ENCODE results near the gene HOXD4. TPM values are rescaled to one million over a fixed set of nuclear protein-coding genes. Genes with fewer than 3 reads are reported as not detected.
A peak's percentile ranks its signal among the peaks of the same experiment; 100 is the strongest.

HOXD4 gene
- total and polyA plus RNA-seq, 12 donors: 0.13 to 1.6 (median 0.40) TPM; not detected in 2

DNA sequence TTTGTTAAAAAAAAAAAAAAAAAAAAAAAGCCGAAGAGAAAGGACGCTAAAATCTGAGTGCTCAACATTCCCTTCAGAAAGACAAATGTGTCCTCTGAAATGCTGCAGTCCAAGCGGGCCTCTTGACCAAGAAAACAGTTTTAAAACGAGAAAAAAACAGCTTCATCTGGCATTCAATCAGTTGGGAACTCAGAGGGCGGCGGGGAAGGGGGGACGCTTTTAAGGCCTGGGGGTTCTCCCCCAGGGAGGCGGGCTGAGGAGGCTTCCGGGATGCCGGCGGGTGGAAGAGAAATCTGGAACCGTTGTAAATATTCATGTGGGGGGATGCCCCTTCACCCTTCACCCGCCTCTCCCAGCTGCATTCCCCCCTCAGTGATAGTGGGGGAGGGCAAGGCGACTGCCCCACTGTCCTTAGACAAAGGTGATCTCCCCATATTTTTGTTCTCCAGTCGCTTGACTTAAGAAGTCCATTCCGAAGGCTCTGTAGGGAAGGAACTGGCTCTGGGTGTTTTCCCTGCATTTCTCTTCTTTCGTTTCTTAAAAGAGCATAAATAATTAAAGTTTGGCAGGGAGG lies 47.5 kb upstream of the HOXD4 start:
- TF ChIP-seq, protein P1, sequence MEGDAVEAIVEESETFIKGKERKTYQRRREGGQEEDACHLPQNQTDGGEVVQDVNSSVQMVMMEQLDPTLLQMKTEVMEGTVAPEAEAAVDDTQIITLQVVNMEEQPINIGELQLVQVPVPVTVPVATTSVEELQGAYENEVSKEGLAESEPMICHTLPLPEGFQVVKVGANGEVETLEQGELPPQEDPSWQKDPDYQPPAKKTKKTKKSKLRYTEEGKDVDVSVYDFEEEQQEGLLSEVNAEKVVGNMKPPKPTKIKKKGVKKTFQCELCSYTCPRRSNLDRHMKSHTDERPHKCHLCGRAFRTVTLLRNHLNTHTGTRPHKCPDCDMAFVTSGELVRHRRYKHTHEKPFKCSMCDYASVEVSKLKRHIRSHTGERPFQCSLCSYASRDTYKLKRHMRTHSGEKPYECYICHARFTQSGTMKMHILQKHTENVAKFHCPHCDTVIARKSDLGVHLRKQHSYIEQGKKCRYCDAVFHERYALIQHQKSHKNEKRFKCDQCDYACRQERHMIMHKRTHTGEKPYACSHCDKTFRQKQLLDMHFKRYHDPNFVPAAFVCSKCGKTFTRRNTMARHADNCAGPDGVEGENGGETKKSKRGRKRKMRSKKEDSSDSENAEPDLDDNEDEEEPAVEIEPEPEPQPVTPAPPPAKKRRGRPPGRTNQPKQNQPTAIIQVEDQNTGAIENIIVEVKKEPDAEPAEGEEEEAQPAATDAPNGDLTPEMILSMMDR (IDR thresholded peaks at IDR 0.05): no peak
- intact Hi-C loops (cut with DNase I): no loop called here
- Histone ChIP-seq H3K36me3 (no peaks in the 10 kb centered on the region), H3K27ac (no peak overlapping the region), H3K9me3 (no peaks in the 10 kb centered on the region), H3K4me3 (no peak overlapping the region), H3K4me1 (peaks cover 0 to 34% (median 19%) of the 10 kb centered on the region in 9 donors), H3K27me3 (peaks cover 63 to 99% (median 98%) of the 10 kb centered on the region in 7 donors)
- no peak for ATAC-seq
- no peak for DNase-seq
- WGBS, 2 donors: 4 to 5% methylated on average over 17 of the region's 17 CpGs

DNA sequence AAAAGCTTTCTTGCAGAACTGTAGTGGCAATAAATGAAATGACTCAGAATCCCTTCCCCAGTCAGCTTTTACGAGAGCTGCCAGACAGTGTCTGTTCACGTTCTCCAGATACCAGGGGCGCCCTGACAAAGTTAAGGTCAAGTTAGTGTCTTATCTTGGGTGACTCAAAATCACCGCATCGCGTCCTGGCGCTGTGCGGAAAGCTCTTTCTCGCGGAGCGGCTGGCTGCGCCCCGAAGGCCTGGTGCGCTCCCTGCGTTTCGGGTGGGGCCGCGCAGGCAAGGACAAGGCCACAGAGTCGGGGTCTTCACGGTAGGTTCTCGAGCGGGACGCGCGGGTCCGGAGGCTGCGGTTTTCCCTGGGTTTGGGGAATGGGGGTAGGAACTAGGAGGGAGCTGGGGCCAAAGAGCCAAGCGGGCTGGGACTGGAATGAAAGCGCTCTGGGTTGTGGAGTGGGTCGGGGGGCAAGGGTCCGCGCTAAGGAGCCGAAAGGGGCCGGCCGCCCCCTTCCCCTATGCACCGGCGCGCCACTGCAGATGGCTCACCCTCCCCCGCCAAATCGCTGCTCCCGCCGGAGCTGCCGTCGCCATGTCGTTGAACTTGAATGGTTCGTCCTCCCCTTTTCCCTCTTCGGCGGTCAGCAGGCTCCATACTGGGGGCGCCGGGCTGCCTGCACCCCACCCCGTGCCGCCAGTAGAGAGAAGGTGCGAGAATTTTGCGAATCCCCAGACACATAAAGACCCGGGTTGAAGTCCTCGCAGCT lies 46.9 kb upstream of the HOXD4 start:
- no peak for ATAC-seq

DNA sequence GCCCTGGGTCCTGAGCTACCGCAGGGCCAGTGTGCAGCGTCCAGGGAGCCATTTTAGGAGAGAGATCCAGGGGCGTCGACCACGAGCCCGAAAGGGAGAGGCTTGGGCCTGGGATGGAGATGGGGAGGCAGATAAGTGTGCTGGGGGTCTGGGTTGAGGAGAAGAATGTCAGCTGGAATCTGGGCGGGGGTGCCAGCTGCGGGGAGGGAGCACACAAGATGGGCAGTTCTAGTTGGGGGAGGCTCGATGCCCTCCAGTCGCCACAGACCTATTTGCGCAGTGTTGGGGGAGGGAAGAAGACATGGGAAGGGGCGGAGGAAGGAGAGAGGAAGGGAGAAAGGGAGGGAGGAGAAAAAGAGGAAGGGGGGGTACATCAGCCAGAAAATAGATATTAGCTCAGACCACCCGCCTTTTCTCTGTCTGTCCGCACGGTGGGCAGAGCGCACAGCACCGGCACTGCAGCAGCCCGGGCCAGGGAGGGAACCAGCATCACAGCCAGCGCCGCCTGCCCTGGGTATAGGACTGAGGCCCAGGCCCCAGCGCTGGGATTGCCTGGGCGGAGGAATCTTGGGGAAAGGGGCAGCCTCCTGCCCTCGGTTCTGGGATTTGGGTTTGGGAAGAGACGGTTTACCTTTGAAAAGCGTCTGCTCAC lies 46.1 kb upstream of the HOXD4 start:
- Histone ChIP-seq H3K27ac (no peak overlapping the region), H3K27me3 (peaks cover 68 to 99% (median 98%) of the 10 kb centered on the region in 7 donors), H3K4me3 (peak overlapping the region in 1 of 10 donors; percentile 17), H3K4me1 (peaks cover 0 to 36% (median 22%) of the 10 kb centered on the region in 9 donors), H3K36me3 (no peaks in the 10 kb centered on the region), H3K9me3 (no peaks in the 10 kb centered on the region)
- TF ChIP-seq, protein P1 (IDR thresholded peaks at IDR 0.05): no peak
- intact Hi-C loops (cut with DNase I): no loop called here
- ATAC-seq: peak in 1 of 8 donors; percentile 27
- DNase-seq: no peak
- WGBS, 2 donors: 4 to 8% methylated on average over 25 of the region's 25 CpGs

More for the DNA sequence above, 46.9 kb upstream of the HOXD4 start:
- no peak overlapping the region for H3K27ac ChIP-seq
- no peak for DNase-seq
- intact Hi-C loops (cut with DNase I): no loop called here
- peaks cover 0 to 36% (median 22%) of the 10 kb centered on the region in 9 donors for H3K4me1 ChIP-seq
- H3K27me3 ChIP-seq: peaks cover 68 to 99% (median 98%) of the 10 kb centered on the region in 7 donors
- H3K9me3 ChIP-seq: no peaks in the 10 kb centered on the region
- H3K4me3 ChIP-seq: peak overlapping the region in 2 of 10 donors; percentile 3 to 17
- H3K36me3 ChIP-seq: no peaks in the 10 kb centered on the region
- TF ChIP-seq, protein P1 (IDR thresholded peaks at IDR 0.05): no peak
- WGBS, 2 donors: 1 to 3% methylated on average over 42 to 56 of the region's 56 CpGs

Data from heart right ventricle (tissue), 16 donors.